Tibial artery (tissue), 4 donors: ENCODE data around the gene MFSD6.
"Not testable (repeated sequence)": the region's sequence is repeated elsewhere in the genome, so short reads cannot be mapped to it uniquely, and the experiment has no call there.

Experiments used
- DNase-seq, 2 donors: peaks; one replicate each; pipeline ENCODE4 v3.0.0-alpha.2; 2019
- H3K27ac ChIP-seq, 2 donors: fragments of 200-600 bp; sonication (generic) in 1 of 2; 1 replicate in 1 of 2; 2 replicates in 1 of 2; pipeline ENCODE4 v1.5.1; 2018 to 2019; ENCODE audit warnings: mild to moderate bottlenecking in 1 of 2
- H3K27me3 ChIP-seq, 2 donors: fragments of 200-600 bp; sonication (generic) in 1 of 2; one replicate each; pipeline versions ENCODE4 v1.5.1 to v1.6.0; 2016 to 2019
- H3K36me3 ChIP-seq, 3 donors: fragments of 200-600 bp; sonication (generic) in 2 of 3; one replicate each; pipeline ENCODE4 v1.5.1; 2016 to 2019; ENCODE audit warnings: mild to moderate bottlenecking in 2 of 3
- H3K4me1 ChIP-seq, 4 donors: fragments of 200-600 bp; sonication (generic) in 2 of 4; 1 replicate in 3 of 4; 2 replicates in 1 of 4; pipeline ENCODE4 v1.5.1; 2016 to 2019
- H3K4me3 ChIP-seq, 2 donors: fragments of 200-600 bp; sonication (generic) in 1 of 2; 1 replicate in 1 of 2; 2 replicates in 1 of 2; pipeline ENCODE4 v1.5.1; 2018 to 2019; ENCODE audit warnings: mild to moderate bottlenecking in 2 of 2
- H3K9me3 ChIP-seq, 3 donors: fragments of 200-600 bp; sonication (generic) in 1 of 3; one replicate each; pipeline ENCODE4 v1.5.1; 2016 to 2019
- CTCF ChIP-seq, 2 experiments: fragments of 200-600 bp in 1 of 2; fragments of 450-650 bp in 1 of 2; IDR thresholded peaks; one replicate each; pipeline ENCODE4 v1.5.1; 2017 to 2019; ENCODE audit warnings: antibody characterized with exemption in 2 of 2, mild to moderate bottlenecking in 1 of 2, moderate library complexity in 1 of 2
- intact Hi-C: fragments of 100-400 bp; cut with DNase I; formaldehyde crosslinking; loops from one replicate; pipeline ENCODE4 v1.15.0; 2023; ENCODE audit warnings: low total_unique reads

Gene MFSD6

GRCh38 chr2:190417045-190417842, 9.1 kb downstream of the MFSD6 start:
- Histone ChIP-seq H3K36me3 (no peaks in the 10 kb centered on the region), H3K4me1 (peaks cover 0 to 13% (median 0%) of the 10 kb centered on the region in 4 donors), H3K4me3 (no peak overlapping the region), H3K27ac (no peak overlapping the region), H3K27me3 (no peaks in the 10 kb centered on the region), H3K9me3 (no peaks in the 10 kb centered on the region)
- TF ChIP-seq CTCF (IDR thresholded peaks at IDR 0.05): no peak
- no peak for DNase-seq
- intact Hi-C loops: no loop called here

- H3K36me3 ChIP-seq: no peaks in the 10 kb centered on the region
- H3K9me3 ChIP-seq: no peaks in the 10 kb centered on the region
- intact Hi-C loops: no loop called here
- H3K4me3 ChIP-seq: no peak overlapping the region
- H3K27ac ChIP-seq: no peak overlapping the region
- no peak for TF ChIP-seq CTCF (IDR thresholded peaks at IDR 0.05)
- H3K4me1 ChIP-seq: peaks cover 0 to 8% (median 0%) of the 10 kb centered on the region in 4 donors
- no peak for DNase-seq
- H3K27me3 ChIP-seq: no peaks in the 10 kb centered on the region
Observed at GRCh38 chr2:190418727-190419126, 10.6 kb downstream of the MFSD6 start.

GRCh38 chr2:190420801-190421200, 12.6 kb downstream of the MFSD6 start:
- no peak for TF ChIP-seq CTCF (IDR thresholded peaks at IDR 0.05)
- H3K27me3 ChIP-seq: no peaks in the 10 kb centered on the region
- H3K36me3 ChIP-seq: no peaks in the 10 kb centered on the region
- no peaks in the 10 kb centered on the region for H3K9me3 ChIP-seq
- peaks cover 0 to 5% (median 0%) of the 10 kb centered on the region in 4 donors for H3K4me1 ChIP-seq
- no peak overlapping the region for H3K27ac ChIP-seq
- H3K4me3 ChIP-seq: no peak overlapping the region
- DNase-seq: no peak
- intact Hi-C loops: no loop called here

GRCh38 chr2:190425221-190425866, 17.2 kb downstream of the MFSD6 start:
- intact Hi-C loops: no loop called here
- no peaks in the 10 kb centered on the region for H3K4me1 ChIP-seq
- H3K27me3 ChIP-seq: no peaks in the 10 kb centered on the region
- no peak for TF ChIP-seq CTCF (IDR thresholded peaks at IDR 0.05)
- H3K27ac ChIP-seq: no peak overlapping the region
- H3K4me3 ChIP-seq: no peak overlapping the region
- no peaks in the 10 kb centered on the region for H3K36me3 ChIP-seq
- H3K9me3 ChIP-seq: no peaks in the 10 kb centered on the region
- DNase-seq: no peak

GRCh38 chr2:190425883-190426658, 17.9 kb downstream of the MFSD6 start:
- intact Hi-C loops: no loop called here
- TF ChIP-seq CTCF (IDR thresholded peaks at IDR 0.05): no peak

GRCh38 chr2:190430866-190431265, 22.7 kb downstream of the MFSD6 start:
- H3K9me3 ChIP-seq, DNase-seq, intact Hi-C loops, H3K36me3 ChIP-seq, H3K27me3 ChIP-seq, H3K4me1 ChIP-seq, H3K4me3 ChIP-seq, H3K27ac ChIP-seq: not testable (repeated sequence)

More at GRCh38 chr2:190425883-190426658, 17.9 kb downstream of the MFSD6 start:
- Histone ChIP-seq H3K36me3 (no peaks in the 10 kb centered on the region), H3K27ac (no peak overlapping the region), H3K4me1 (no peaks in the 10 kb centered on the region), H3K9me3 (no peaks in the 10 kb centered on the region), H3K27me3 (no peaks in the 10 kb centered on the region), H3K4me3 (no peak overlapping the region)
- DNase-seq: no peak
